HepG2 (cell line): ENCODE results near the gene ABCB9. TPM values are rescaled to one million over a fixed set of nuclear protein-coding genes. Genes with fewer than 3 reads are reported as not detected.

Experiments used
- ARNT ChIP-seq: fragments of 450-650 bp; IDR thresholded peaks from 2 replicates; pipeline ENCODE4 v1.6.1; 2017
- CCAR2 ChIP-seq: fragments of 200-400 bp; formaldehyde crosslinking; optimal IDR thresholded peaks from 2 replicates; pipeline ENCODE3; 2018; ENCODE audit warnings: low read depth, mild to moderate bottlenecking, low read length, moderate library complexity
- CHD2 ChIP-seq: IDR thresholded peaks from 2 replicates; pipeline ENCODE4 v1.6.1; 2011; ENCODE audit warnings: low read depth, low read length, improper control_type of control experiment
- DMAP1 ChIP-seq: IDR thresholded peaks from 2 replicates; pipeline ENCODE4 v1.6.1; 2016
- ELF1 ChIP-seq: sonication (generic); formaldehyde crosslinking; IDR thresholded peaks from 2 replicates; pipeline ENCODE4 v1.4.0; 2020; ENCODE audit warnings: missing genetic modification reagents
- HNF4G ChIP-seq, 2 experiments: sonication (generic) in 1 of 2; formaldehyde crosslinking in 1 of 2; IDR thresholded peaks; 2 replicates each; pipeline versions ENCODE4 v1.4.0 to v1.6.1; 2011 to 2020; ENCODE audit warnings: borderline replicate concordance in 2 of 2, low read depth in 2 of 2, mild to moderate bottlenecking in 2 of 2, low read length in 1 of 2, missing genetic modification reagents in 1 of 2, moderate library complexity in 1 of 2
- IRX3 ChIP-seq: sonication (generic); formaldehyde crosslinking; IDR thresholded peaks from 2 replicates; pipeline ENCODE4 v1.8.1; 2023; ENCODE audit warnings: mild to moderate bottlenecking, low read depth, missing genetic modification reagents, borderline replicate concordance
- SMAD3 ChIP-seq: sonication (generic); formaldehyde crosslinking; IDR thresholded peaks from 2 replicates; pipeline ENCODE4 v1.4.0; 2020; ENCODE audit warnings: missing genetic modification reagents
- SOX5 ChIP-seq: IDR thresholded peaks from 2 replicates; pipeline ENCODE4 v1.6.1; 2016; ENCODE audit warnings: borderline replicate concordance
- SRSF9 ChIP-seq: fragments of 200-400 bp; formaldehyde crosslinking; IDR thresholded peaks from 2 replicates; pipeline ENCODE4 v1.6.1; 2018; ENCODE audit warnings: borderline replicate concordance, mild to moderate bottlenecking, low read depth, low read length; ENCODE audit not compliant: insufficient read depth, poor library complexity, severe bottlenecking
- TFDP1 ChIP-seq: IDR thresholded peaks from 2 replicates; pipeline ENCODE4 v1.6.1; 2016; ENCODE audit warnings: missing compliant biosample characterization, missing genetic modification reagents, borderline replicate concordance
- ZBTB10 ChIP-seq: sonication (generic); formaldehyde crosslinking; IDR thresholded peaks from 2 replicates; pipeline ENCODE4 v1.4.0; 2020; ENCODE audit warnings: missing genetic modification reagents, borderline replicate concordance
- ZBTB21 ChIP-seq: sonication (generic); formaldehyde crosslinking; IDR thresholded peaks from 2 replicates; pipeline ENCODE4 v1.4.0; 2020; ENCODE audit warnings: missing genetic modification reagents
- ZNF75D ChIP-seq: sonication (generic); formaldehyde crosslinking; IDR thresholded peaks from 2 replicates; pipeline ENCODE4 v1.8.1; 2023; ENCODE audit warnings: missing genetic modification reagents, mild to moderate bottlenecking, borderline replicate concordance
- polyA plus RNA-seq, 8 experiments: library from polyadenylated mRNA; depleted of rRNA in 3 of 8; stranded (reverse) in 7 of 8; unstranded in 1 of 8; fragments of >200 nt; fragmentation: Illumina TruSeq in 4 of 8; extraction: Trizol in 4 of 8; gene quantifications; 2 replicates each; pipeline versions ENCODE4 v1.2.1 to v1.2.3, GENCODE V29; 2011 to 2016; ENCODE audit warnings: low read depth in 4 of 8, missing spikeins in 1 of 8, mixed read lengths in 1 of 8; ENCODE audit not compliant: insufficient read depth in 1 of 8
- total RNA-seq, 5 experiments: library from RNA; depleted of rRNA; stranded (reverse); fragments of >200 nt; fragmentation: Illumina TruSeq; extraction: Trizol; gene quantifications; 2 replicates each; pipeline ENCODE4 v1.2.3, GENCODE V29; 2016; ENCODE audit warnings: low read depth in 1 of 5
- TF ChIP-seq, protein P1 (sequence below): sonication (generic); formaldehyde crosslinking; IDR thresholded peaks from 2 replicates; pipeline ENCODE4 v1.8.1; 2023; ENCODE audit warnings: mild to moderate bottlenecking, inconsistent platforms, moderate library complexity, missing genetic modification reagents, borderline replicate concordance
- TF ChIP-seq, protein P2 (sequence below): sonication (generic); formaldehyde crosslinking; IDR thresholded peaks from 2 replicates; pipeline ENCODE4 v1.8.0; 2022; ENCODE audit warnings: missing genetic modification reagents, low read depth, mild to moderate bottlenecking, borderline replicate concordance
- TF ChIP-seq, protein P3 (sequence below): IDR thresholded peaks from 2 replicates; pipeline ENCODE4 v1.6.1; 2016; ENCODE audit warnings: low read depth, borderline replicate concordance
- TF ChIP-seq, protein P4 (sequence below): sonication (generic); formaldehyde crosslinking; conservative IDR thresholded peaks from 2 replicates; pipeline ENCODE4 v1.4.0; 2020; ENCODE audit warnings: mild to moderate bottlenecking, missing genetic modification reagents, moderate library complexity

Gene ABCB9
- total and polyA plus RNA-seq, 2 of the 13 experiments (the other 11 are each of a cell fraction or from before 2014, with no cell fraction given), result 5.1 to 6.0 TPM

GRCh38 chr12:122980183-122981035 lies 14.1 kb upstream of the ABCB9 start, which contains the start of gene ARL6IP4 (continued):
- TF ChIP-seq, protein P1, sequence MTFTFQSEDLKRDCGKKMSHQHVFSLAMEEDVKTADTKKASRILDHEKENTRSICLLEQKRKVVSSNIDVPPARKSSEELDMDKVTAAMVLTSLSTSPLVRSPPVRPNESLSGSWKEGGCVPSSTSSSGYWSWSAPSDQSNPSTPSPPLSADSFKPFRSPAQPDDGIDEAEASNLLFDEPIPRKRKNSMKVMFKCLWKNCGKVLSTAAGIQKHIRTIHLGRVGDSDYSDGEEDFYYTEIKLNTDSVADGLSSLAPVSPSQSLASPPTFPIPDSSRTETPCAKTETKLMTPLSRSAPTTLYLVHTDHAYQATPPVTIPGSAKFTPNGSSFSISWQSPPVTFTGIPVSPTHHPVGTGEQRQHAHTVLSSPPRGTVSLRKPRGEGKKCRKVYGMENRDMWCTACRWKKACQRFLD, result 0 out of 2 replicates have a peak, but pooled peaks have one; percentile 20
- TF ChIP-seq ZBTB21 (CRISPR knock-in tag) (no peak), CHD2 (no peak), IRX3 (CRISPR knock-in tag) (peak; percentile 88; the same call in 1 of the 2 replicates), CCAR2 (no peak), ELF1 (CRISPR knock-in tag) (0 out of 2 replicates have a peak, but pooled peaks have one; percentile 29), ZBTB10 (CRISPR knock-in tag) (peak; percentile 71; the same call in 1 of the 2 replicates), ZNF75D (no peak), HNF4G (IDR thresholded peaks at IDR 0.05; ENCODE audit: borderline replicate concordance, low read depth, low read length) (no peak), HNF4G (CRISPR knock-in tag; IDR thresholded peaks at IDR 0.05; ENCODE audit: borderline replicate concordance, low read depth) (peak; percentile 32; the same call in 1 of the 2 replicates), SRSF9 (no peak), ARNT (no peak), TFDP1 (peak; percentile 38; the same call in 1 of the 2 replicates), SOX5 (CRISPR knock-in tag) (no peak), DMAP1 (CRISPR knock-in tag) (peak; percentile 79; the same call in 1 of the 2 replicates), SMAD3 (no peak)
- TF ChIP-seq, protein P2, sequence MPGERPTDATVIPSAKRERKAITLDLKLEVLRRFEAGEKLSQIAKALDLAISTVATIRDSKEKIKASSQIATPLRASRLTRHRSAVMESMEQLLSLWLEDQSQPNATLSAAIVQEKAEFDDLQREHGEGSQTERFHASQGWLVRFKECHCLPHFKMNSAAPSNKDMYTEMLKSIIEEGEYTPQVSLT (CRISPR knock-in tag), result no peak
- TF ChIP-seq, protein P3, sequence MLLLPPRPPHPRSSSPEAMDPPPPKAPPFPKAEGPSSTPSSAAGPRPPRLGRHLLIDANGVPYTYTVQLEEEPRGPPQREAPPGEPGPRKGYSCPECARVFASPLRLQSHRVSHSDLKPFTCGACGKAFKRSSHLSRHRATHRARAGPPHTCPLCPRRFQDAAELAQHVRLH (CRISPR knock-in tag), result no peak
- TF ChIP-seq, protein P4, sequence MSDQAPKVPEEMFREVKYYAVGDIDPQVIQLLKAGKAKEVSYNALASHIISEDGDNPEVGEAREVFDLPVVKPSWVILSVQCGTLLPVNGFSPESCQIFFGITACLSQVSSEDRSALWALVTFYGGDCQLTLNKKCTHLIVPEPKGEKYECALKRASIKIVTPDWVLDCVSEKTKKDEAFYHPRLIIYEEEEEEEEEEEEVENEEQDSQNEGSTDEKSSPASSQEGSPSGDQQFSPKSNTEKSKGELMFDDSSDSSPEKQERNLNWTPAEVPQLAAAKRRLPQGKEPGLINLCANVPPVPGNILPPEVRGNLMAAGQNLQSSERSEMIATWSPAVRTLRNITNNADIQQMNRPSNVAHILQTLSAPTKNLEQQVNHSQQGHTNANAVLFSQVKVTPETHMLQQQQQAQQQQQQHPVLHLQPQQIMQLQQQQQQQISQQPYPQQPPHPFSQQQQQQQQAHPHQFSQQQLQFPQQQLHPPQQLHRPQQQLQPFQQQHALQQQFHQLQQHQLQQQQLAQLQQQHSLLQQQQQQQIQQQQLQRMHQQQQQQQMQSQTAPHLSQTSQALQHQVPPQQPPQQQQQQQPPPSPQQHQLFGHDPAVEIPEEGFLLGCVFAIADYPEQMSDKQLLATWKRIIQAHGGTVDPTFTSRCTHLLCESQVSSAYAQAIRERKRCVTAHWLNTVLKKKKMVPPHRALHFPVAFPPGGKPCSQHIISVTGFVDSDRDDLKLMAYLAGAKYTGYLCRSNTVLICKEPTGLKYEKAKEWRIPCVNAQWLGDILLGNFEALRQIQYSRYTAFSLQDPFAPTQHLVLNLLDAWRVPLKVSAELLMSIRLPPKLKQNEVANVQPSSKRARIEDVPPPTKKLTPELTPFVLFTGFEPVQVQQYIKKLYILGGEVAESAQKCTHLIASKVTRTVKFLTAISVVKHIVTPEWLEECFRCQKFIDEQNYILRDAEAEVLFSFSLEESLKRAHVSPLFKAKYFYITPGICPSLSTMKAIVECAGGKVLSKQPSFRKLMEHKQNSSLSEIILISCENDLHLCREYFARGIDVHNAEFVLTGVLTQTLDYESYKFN (CRISPR knock-in tag), result 0 out of 2 replicates have a peak, but pooled peaks have one; percentile 18
